Tibial nerve (tissue), 3 donors: ENCODE measurements around the gene RFX6.

Experiments used
- CTCF ChIP-seq, 5 experiments: fragments of 200-600 bp in 3 of 5; fragments of 450-650 bp in 2 of 5; sonication (generic) in 3 of 5; IDR thresholded peaks; one replicate each; pipeline ENCODE4 v1.5.1; 2016 to 2019; ENCODE audit warnings: antibody characterized with exemption in 5 of 5, mild to moderate bottlenecking in 3 of 5, moderate library complexity in 2 of 5
- POLR2A ChIP-seq, 2 donors: fragments of 450-650 bp; IDR thresholded peaks; one replicate each; pipeline ENCODE4 v1.6.1; 2017; ENCODE audit warnings: antibody characterized with exemption in 2 of 2, mild to moderate bottlenecking in 2 of 2, moderate library complexity in 2 of 2

GRCh38 chr6:116925088-116925794 is 48.2 kb downstream of the RFX6 start:
- TF ChIP-seq POLR2A (IDR thresholded peaks at IDR 0.05) (no peak), CTCF (IDR thresholded peaks at IDR 0.05) (no peak)
